Astrocyte (in vitro differentiated cells and primary cell): Measurements from ENCODE around the gene GIGYF2. TPM values are rescaled to one million over a fixed set of nuclear protein-coding genes. Genes with fewer than 3 reads are reported as not detected.

ENCODE experiments used
- DNase-seq: peaks from one replicate; pipeline ENCODE4 v3.0.0-alpha.2; 2010; ENCODE audit warnings: low read depth
- FAIRE-seq: peaks from 2 replicates; lab custom pipeline; 2011; peaks lifted over from hg19 to GRCh38; lab: Jason Lieb, UNC
- H2AFZ ChIP-seq: 2 replicates; pipeline ENCODE4 v1.6.0; 2012; ENCODE audit warnings: low read depth, low read length, inconsistent platforms
- H3K27ac ChIP-seq: 2 replicates; pipeline ENCODE4 v1.5.1; 2011; ENCODE audit warnings: low read depth, low read length, inconsistent platforms
- H3K27me3 ChIP-seq: 2 replicates; pipeline ENCODE4 v1.6.0; 2011; ENCODE audit warnings: low read length, inconsistent platforms; ENCODE audit not compliant: insufficient read depth
- H3K36me3 ChIP-seq: 2 replicates; pipeline ENCODE4 v1.5.1; 2011; ENCODE audit warnings: low read length, inconsistent platforms; ENCODE audit not compliant: insufficient read depth
- H3K4me1 ChIP-seq: 2 replicates; pipeline ENCODE4 v1.5.1; 2011; ENCODE audit warnings: low read length, inconsistent platforms; ENCODE audit not compliant: insufficient read depth
- H3K4me2 ChIP-seq: 2 replicates; pipeline ENCODE4 v1.6.0; 2012; ENCODE audit warnings: low read length, inconsistent platforms
- H3K4me3 ChIP-seq: 2 replicates; pipeline ENCODE4 v1.5.1; 2011; ENCODE audit warnings: low read depth, mild to moderate bottlenecking, low read length, inconsistent platforms; ENCODE audit not compliant: insufficient read depth
- H3K79me2 ChIP-seq: 2 replicates; pipeline ENCODE4 v1.6.0; 2012; ENCODE audit warnings: mild to moderate bottlenecking, low read length, inconsistent platforms; ENCODE audit not compliant: insufficient read depth
- H3K9ac ChIP-seq: 2 replicates; pipeline ENCODE4 v1.6.0; 2012; ENCODE audit warnings: mild to moderate bottlenecking, low read length, inconsistent platforms
- H3K9me3 ChIP-seq: 2 replicates; pipeline ENCODE4 v1.5.1; 2012; ENCODE audit warnings: low read depth, mild to moderate bottlenecking, low read length, inconsistent platforms; ENCODE audit not compliant: insufficient read depth
- H4K20me1 ChIP-seq: 2 replicates; pipeline ENCODE4 v1.6.0; 2012; ENCODE audit warnings: low read length, inconsistent platforms; ENCODE audit not compliant: insufficient read depth
- H3K27ac Mint-ChIP-seq: one replicate; pipeline ENCODE4 v1.8.0; 2021; ENCODE audit warnings: mild to moderate bottlenecking, mixed read lengths; ENCODE audit not compliant: unreplicated experiment
- H3K27me3 Mint-ChIP-seq: one replicate; pipeline ENCODE4 v1.8.0; 2021; ENCODE audit warnings: low read depth, mixed read lengths; ENCODE audit not compliant: unreplicated experiment
- H3K36me3 Mint-ChIP-seq: one replicate; pipeline ENCODE4 v1.8.0; 2021; ENCODE audit warnings: low read depth, mixed read lengths; ENCODE audit not compliant: unreplicated experiment
- H3K4me1 Mint-ChIP-seq: one replicate; pipeline ENCODE4 v1.8.0; 2021; ENCODE audit warnings: low read depth, mixed read lengths; ENCODE audit not compliant: unreplicated experiment
- H3K4me3 Mint-ChIP-seq: one replicate; pipeline ENCODE4 v1.8.0; 2021; ENCODE audit warnings: mild to moderate bottlenecking, moderate library complexity, mixed read lengths; ENCODE audit not compliant: unreplicated experiment
- H3K9me3 Mint-ChIP-seq: one replicate; pipeline ENCODE4 v1.8.0; 2021; ENCODE audit warnings: mild to moderate bottlenecking, mixed read lengths; ENCODE audit not compliant: unreplicated experiment
- EZH2 ChIP-seq: IDR thresholded peaks from 2 replicates; pipeline ENCODE4 v1.6.1; 2012; ENCODE audit warnings: mild to moderate bottlenecking, low read length, inconsistent platforms; ENCODE audit not compliant: insufficient read depth
- total RNA-seq: library from RNA; stranded (reverse); gene quantifications from 2 replicates; pipeline ENCODE4 v1.2.1, GENCODE V29; 2021
- TF ChIP-seq, protein P1 (sequence below): IDR thresholded peaks from 2 replicates; pipeline ENCODE4 v1.5.1; 2011; ENCODE audit warnings: low read depth, mild to moderate bottlenecking, inconsistent platforms, low read length, moderate library complexity; ENCODE audit not compliant: insufficient read depth

Gene GIGYF2
- total RNA-seq, 1 donor from 2014 or later, result 47.1 TPM

DNA sequence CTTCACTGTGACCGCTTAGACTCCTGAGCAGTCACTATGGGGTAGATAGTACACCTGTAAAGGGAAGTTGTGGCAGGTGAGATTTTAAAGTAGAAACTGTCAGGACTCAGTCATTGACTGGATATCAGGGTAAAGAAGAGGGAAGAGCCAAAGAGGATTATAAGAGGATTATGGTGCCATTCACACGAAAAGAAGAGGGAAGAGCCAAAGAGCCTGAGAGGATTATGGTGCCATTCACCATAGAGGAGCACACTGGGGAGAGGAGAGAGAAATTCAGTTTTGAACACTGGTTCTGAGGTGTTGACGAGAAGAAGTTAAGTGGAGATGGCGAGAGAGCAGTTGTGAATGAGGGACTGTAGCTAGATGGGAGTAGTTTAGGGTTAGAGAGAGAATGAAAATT is 96.1 kb downstream of the GIGYF2 start:
- no peaks in the 10 kb centered on the region for H3K4me1 ChIP-seq
- peaks cover 5% of the 10 kb centered on the region for H3K36me3 Mint-ChIP-seq
- no peaks in the 10 kb centered on the region for H3K9me3 Mint-ChIP-seq
- TF ChIP-seq, protein P1, sequence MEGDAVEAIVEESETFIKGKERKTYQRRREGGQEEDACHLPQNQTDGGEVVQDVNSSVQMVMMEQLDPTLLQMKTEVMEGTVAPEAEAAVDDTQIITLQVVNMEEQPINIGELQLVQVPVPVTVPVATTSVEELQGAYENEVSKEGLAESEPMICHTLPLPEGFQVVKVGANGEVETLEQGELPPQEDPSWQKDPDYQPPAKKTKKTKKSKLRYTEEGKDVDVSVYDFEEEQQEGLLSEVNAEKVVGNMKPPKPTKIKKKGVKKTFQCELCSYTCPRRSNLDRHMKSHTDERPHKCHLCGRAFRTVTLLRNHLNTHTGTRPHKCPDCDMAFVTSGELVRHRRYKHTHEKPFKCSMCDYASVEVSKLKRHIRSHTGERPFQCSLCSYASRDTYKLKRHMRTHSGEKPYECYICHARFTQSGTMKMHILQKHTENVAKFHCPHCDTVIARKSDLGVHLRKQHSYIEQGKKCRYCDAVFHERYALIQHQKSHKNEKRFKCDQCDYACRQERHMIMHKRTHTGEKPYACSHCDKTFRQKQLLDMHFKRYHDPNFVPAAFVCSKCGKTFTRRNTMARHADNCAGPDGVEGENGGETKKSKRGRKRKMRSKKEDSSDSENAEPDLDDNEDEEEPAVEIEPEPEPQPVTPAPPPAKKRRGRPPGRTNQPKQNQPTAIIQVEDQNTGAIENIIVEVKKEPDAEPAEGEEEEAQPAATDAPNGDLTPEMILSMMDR, result no peak
- no peak for TF ChIP-seq EZH2
- H3K4me2 ChIP-seq, result no peak overlapping the region
- no peak overlapping the region for H3K4me3 Mint-ChIP-seq
- H3K4me1 Mint-ChIP-seq, result no peaks in the 10 kb centered on the region
- H3K27ac Mint-ChIP-seq, result no peak overlapping the region
- no peak overlapping the region for H3K27ac ChIP-seq
- H4K20me1 ChIP-seq, result peaks cover 1% of the 10 kb centered on the region
- DNase-seq (no peak), FAIRE-seq (no peak)
- peaks cover 33% of the 10 kb centered on the region for H3K36me3 ChIP-seq
- no peaks in the 10 kb centered on the region for H3K27me3 Mint-ChIP-seq
- no peak overlapping the region for H2AFZ ChIP-seq
- no peak overlapping the region for H3K9ac ChIP-seq
- H3K79me2 ChIP-seq, result no peaks in the 10 kb centered on the region
- H3K4me3 ChIP-seq, result no peak overlapping the region
- H3K9me3 ChIP-seq, result no peaks in the 10 kb centered on the region
- no peaks in the 10 kb centered on the region for H3K27me3 ChIP-seq

DNA sequence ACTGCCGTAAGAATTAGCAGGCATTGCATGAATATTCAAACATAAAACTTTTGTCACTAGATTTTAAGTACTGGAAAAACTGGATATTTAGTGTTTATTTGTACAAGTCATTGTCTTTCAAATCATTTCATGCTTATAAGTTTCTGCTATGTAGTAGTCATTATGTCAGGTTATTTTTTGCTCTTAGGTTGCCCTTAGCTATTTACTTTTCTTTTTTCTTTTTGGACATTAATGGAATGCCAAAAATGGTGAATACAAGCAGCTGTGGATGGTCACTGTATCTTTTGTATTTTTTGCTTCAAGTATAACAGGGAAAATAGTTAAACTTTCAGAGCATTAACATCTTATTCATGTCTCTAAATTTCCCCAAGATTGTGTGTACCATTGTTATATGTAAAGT is 97.8 kb downstream of the GIGYF2 start:
- Histone ChIP-seq H3K79me2 (no peaks in the 10 kb centered on the region), H3K4me2 (no peak overlapping the region), H4K20me1 (peaks cover 7% of the 10 kb centered on the region), H3K36me3 (peaks cover 31% of the 10 kb centered on the region), H3K4me1 (no peaks in the 10 kb centered on the region), H2AFZ (no peak overlapping the region), H3K9ac (no peak overlapping the region), H3K27ac (no peak overlapping the region), H3K27me3 (no peaks in the 10 kb centered on the region), H3K4me3 (no peak overlapping the region), H3K9me3 (no peaks in the 10 kb centered on the region)
- H3K4me3 Mint-ChIP-seq, result no peak overlapping the region
- TF ChIP-seq, protein P1, result no peak
- no peak for TF ChIP-seq EZH2
- H3K4me1 Mint-ChIP-seq, result no peaks in the 10 kb centered on the region
- H3K27ac Mint-ChIP-seq, result no peak overlapping the region
- H3K9me3 Mint-ChIP-seq, result no peaks in the 10 kb centered on the region
- DNase-seq (no peak), FAIRE-seq (no peak)
- peaks cover 6% of the 10 kb centered on the region for H3K36me3 Mint-ChIP-seq
- no peaks in the 10 kb centered on the region for H3K27me3 Mint-ChIP-seq

DNA sequence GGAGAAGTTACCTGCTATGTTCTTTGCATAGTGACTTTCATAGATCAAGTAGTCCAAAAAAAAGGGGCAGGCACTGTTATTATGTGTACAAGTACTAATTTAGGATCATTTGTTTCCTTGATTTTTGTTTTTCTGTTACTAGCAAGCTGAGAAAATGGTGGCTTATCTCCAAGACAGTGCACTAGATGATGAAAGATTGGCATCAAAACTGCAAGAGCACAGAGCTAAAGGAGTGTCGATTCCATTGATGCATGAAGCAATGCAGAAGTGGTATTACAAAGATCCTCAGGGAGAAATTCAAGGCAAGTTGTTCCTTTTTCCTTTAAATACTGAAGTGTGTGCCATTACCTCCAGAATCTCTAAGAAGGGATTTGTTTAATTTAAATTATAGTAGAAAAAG is 98.8 kb downstream of the GIGYF2 start:
- Mint-ChIP-seq H3K9me3 (no peaks in the 10 kb centered on the region), H3K4me1 (no peaks in the 10 kb centered on the region), H3K27me3 (no peaks in the 10 kb centered on the region), H3K27ac (no peak overlapping the region), H3K36me3 (peaks cover 8% of the 10 kb centered on the region), H3K4me3 (no peak overlapping the region)
- no peak overlapping the region for H3K27ac ChIP-seq
- H3K79me2 ChIP-seq, result no peaks in the 10 kb centered on the region
- H4K20me1 ChIP-seq, result peaks cover 7% of the 10 kb centered on the region
- H3K36me3 ChIP-seq, result peaks cover 29% of the 10 kb centered on the region
- no peak overlapping the region for H2AFZ ChIP-seq
- TF ChIP-seq EZH2, result no peak
- TF ChIP-seq, protein P1, result no peak
- no peaks in the 10 kb centered on the region for H3K9me3 ChIP-seq
- H3K4me1 ChIP-seq, result no peaks in the 10 kb centered on the region
- H3K4me3 ChIP-seq, result no peak overlapping the region
- no peaks in the 10 kb centered on the region for H3K27me3 ChIP-seq
- DNase-seq, result no peak
- H3K9ac ChIP-seq, result no peak overlapping the region
- H3K4me2 ChIP-seq, result no peak overlapping the region
- FAIRE-seq, result no peak
